ENCODE measurements around the gene ERH. TPM values are rescaled to one million over a fixed set of nuclear protein-coding genes. Genes with fewer than 3 reads are reported as not detected.

Gene ERH
- total and polyA plus RNA-seq, 5 donors from 2014 or later, result 57.2 to 117 (median 85.0) TPM

DNA sequence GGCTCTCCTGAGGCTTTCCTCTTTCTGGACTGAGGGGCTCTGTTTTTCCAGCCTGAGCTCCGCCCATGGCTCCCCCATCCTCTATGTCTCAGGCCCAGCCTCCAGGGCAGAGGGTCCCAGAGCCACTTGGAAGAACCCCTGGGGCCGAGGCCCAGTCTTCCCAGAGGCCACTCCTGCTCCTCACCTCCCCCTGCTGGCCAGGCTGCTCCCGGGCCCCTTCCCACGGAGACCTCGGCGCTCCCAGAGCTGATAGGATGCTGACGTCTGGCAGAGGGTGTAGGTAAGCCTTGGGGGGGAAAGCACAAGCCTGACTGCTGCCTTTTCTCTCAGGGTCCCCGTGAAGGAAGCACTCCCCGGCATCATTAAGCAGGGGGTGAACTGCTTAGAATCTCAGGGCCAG, 51.4 kb downstream of the ERH start:
- peaks cover 0 to 2% (median 0%) of the 10 kb centered on the region in 7 donors for H3K9me3 Mint-ChIP-seq
- ATAC-seq (ENCODE audit: low read depth in 2 of 2) (no peak), DNase-seq (no peak)
- Histone ChIP-seq H3K36me3 (ENCODE audit: control insufficient read depth, insufficient read depth, low read length) (no peaks in the 10 kb centered on the region), H3K27ac (ENCODE audit: insufficient read depth, low read length, poor library complexity, severe bottlenecking) (no peak overlapping the region), H3K9me3 (ENCODE audit: control insufficient read depth in 2 of 2, low read length in 2 of 2) (no peaks in the 10 kb centered on the region), H3K4me1 (ENCODE audit: control insufficient read depth, insufficient read depth, low read length, poor library complexity, severe bottlenecking) (no peaks in the 10 kb centered on the region), H3K27me3 (ENCODE audit: control insufficient read depth, insufficient read depth, low read length) (no peaks in the 10 kb centered on the region), H3K4me3 (ENCODE audit: low read depth, low read length) (no peak overlapping the region)
- H3K27me3 Mint-ChIP-seq, result peaks cover 9% of the 10 kb centered on the region
- H3K4me1 Mint-ChIP-seq, result no peaks in the 10 kb centered on the region
- H3K27ac Mint-ChIP-seq, result no peak overlapping the region
- no peaks in the 10 kb centered on the region for H3K36me3 Mint-ChIP-seq
- H3K4me3 Mint-ChIP-seq, result no peak overlapping the region

DNA sequence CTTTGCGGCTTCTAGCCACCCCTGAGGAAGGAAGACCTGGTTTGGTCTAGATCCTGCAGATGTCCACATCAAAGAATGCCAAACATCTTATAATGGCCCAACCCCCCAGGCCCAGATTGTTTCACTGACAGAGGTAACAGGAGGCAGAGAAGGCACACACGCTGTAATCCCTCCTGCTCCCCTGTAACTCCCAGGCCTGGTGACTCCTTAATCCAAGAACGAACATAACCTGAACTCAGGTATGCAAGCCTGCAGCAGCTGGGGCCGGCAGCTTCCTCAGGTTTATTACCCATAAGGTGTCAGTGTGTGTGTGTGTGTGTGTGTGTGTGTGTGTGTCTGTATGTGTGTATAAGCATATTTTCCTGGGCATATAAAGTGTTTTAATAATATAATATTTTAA, 52.7 kb downstream of the ERH start:
- H3K36me3 ChIP-seq (ENCODE audit: control insufficient read depth, insufficient read depth, low read length), result no peaks in the 10 kb centered on the region
- ATAC-seq (ENCODE audit: low read depth in 2 of 2) (no peak), DNase-seq (no peak)
- H3K4me3 ChIP-seq (ENCODE audit: low read depth, low read length), result no peak overlapping the region
- peaks cover 9% of the 10 kb centered on the region for H3K27me3 Mint-ChIP-seq
- no peaks in the 10 kb centered on the region for H3K27me3 ChIP-seq (ENCODE audit: control insufficient read depth, insufficient read depth, low read length)
- H3K9me3 ChIP-seq (ENCODE audit: control insufficient read depth in 2 of 2, low read length in 2 of 2), result no peaks in the 10 kb centered on the region
- H3K4me1 ChIP-seq (ENCODE audit: control insufficient read depth, insufficient read depth, low read length, poor library complexity, severe bottlenecking), result no peaks in the 10 kb centered on the region
- H3K36me3 Mint-ChIP-seq, result no peaks in the 10 kb centered on the region
- H3K9me3 Mint-ChIP-seq, result peaks cover 0 to 2% (median 0%) of the 10 kb centered on the region in 7 donors
- no peaks in the 10 kb centered on the region for H3K4me1 Mint-ChIP-seq
- no peak overlapping the region for H3K27ac ChIP-seq (ENCODE audit: insufficient read depth, low read length, poor library complexity, severe bottlenecking)
- H3K27ac Mint-ChIP-seq, result no peak overlapping the region
- H3K4me3 Mint-ChIP-seq, result no peak overlapping the region

- DNase-seq (no peak), ATAC-seq (ENCODE audit: low read depth in 2 of 2) (no peak)
- H3K9me3 Mint-ChIP-seq, result peaks cover 0 to 2% (median 0%) of the 10 kb centered on the region in 7 donors
- Histone ChIP-seq H3K36me3 (ENCODE audit: control insufficient read depth, insufficient read depth, low read length) (no peaks in the 10 kb centered on the region), H3K9me3 (ENCODE audit: control insufficient read depth in 2 of 2, low read length in 2 of 2) (no peaks in the 10 kb centered on the region), H3K4me1 (ENCODE audit: control insufficient read depth, insufficient read depth, low read length, poor library complexity, severe bottlenecking) (no peaks in the 10 kb centered on the region), H3K4me3 (ENCODE audit: low read depth, low read length) (no peak overlapping the region), H3K27ac (ENCODE audit: insufficient read depth, low read length, poor library complexity, severe bottlenecking) (no peak overlapping the region), H3K27me3 (ENCODE audit: control insufficient read depth, insufficient read depth, low read length) (no peaks in the 10 kb centered on the region)
- no peaks in the 10 kb centered on the region for H3K36me3 Mint-ChIP-seq
- no peak overlapping the region for H3K27ac Mint-ChIP-seq
- no peak overlapping the region for H3K4me3 Mint-ChIP-seq
- H3K4me1 Mint-ChIP-seq, result no peaks in the 10 kb centered on the region
- peaks cover 11% of the 10 kb centered on the region for H3K27me3 Mint-ChIP-seq
Observed at GRCh38 chr14:69344171-69344570, 53.9 kb downstream of the ERH start.

GRCh38 chr14:69342928-69343525, 55.1 kb downstream of the ERH start:
- H3K4me1 ChIP-seq (ENCODE audit: control insufficient read depth, insufficient read depth, low read length, poor library complexity, severe bottlenecking), result no peaks in the 10 kb centered on the region
- no peak overlapping the region for H3K4me3 Mint-ChIP-seq
- H3K9me3 Mint-ChIP-seq, result peaks cover 0 to 2% (median 0%) of the 10 kb centered on the region in 7 donors
- no peaks in the 10 kb centered on the region for H3K36me3 Mint-ChIP-seq
- H3K27me3 ChIP-seq (ENCODE audit: control insufficient read depth, insufficient read depth, low read length), result no peaks in the 10 kb centered on the region
- no peak for ATAC-seq (ENCODE audit: low read depth in 2 of 2)
- H3K27me3 Mint-ChIP-seq, result peaks cover 11% of the 10 kb centered on the region
- H3K27ac ChIP-seq (ENCODE audit: insufficient read depth, low read length, poor library complexity, severe bottlenecking), result no peak overlapping the region
- DNase-seq, result no peak
- no peaks in the 10 kb centered on the region for H3K4me1 Mint-ChIP-seq
- H3K9me3 ChIP-seq (ENCODE audit: control insufficient read depth in 2 of 2, low read length in 2 of 2), result no peaks in the 10 kb centered on the region
- no peak overlapping the region for H3K27ac Mint-ChIP-seq
- H3K4me3 ChIP-seq (ENCODE audit: low read depth, low read length), result no peak overlapping the region
- no peaks in the 10 kb centered on the region for H3K36me3 ChIP-seq (ENCODE audit: control insufficient read depth, insufficient read depth, low read length)

DNA sequence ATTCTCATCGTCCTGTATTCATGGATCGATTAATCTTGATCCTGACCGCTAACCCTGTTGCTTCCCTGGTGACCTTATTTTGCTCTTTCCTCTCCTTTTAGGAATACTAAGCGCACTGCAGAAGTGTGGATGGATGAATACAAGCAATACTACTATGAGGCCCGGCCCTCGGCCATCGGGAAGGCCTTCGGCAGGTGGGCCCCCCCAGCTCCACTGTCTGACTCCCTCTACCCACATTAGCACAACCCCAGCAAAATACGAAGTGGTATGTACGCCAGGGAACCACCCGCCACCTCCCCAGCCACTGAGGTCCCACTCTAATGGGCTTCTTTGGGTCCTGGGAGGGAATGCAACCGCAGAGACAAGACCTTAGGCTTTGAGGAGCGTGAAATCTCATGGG, 58.7 kb downstream of the ERH start:
- Histone ChIP-seq H3K4me3 (ENCODE audit: low read depth, low read length) (no peak overlapping the region), H3K27me3 (ENCODE audit: control insufficient read depth, insufficient read depth, low read length) (no peaks in the 10 kb centered on the region), H3K36me3 (ENCODE audit: control insufficient read depth, insufficient read depth, low read length) (no peaks in the 10 kb centered on the region), H3K9me3 (ENCODE audit: control insufficient read depth in 2 of 2, low read length in 2 of 2) (no peaks in the 10 kb centered on the region), H3K4me1 (ENCODE audit: control insufficient read depth, insufficient read depth, low read length, poor library complexity, severe bottlenecking) (no peaks in the 10 kb centered on the region), H3K27ac (ENCODE audit: insufficient read depth, low read length, poor library complexity, severe bottlenecking) (no peak overlapping the region)
- Mint-ChIP-seq H3K9me3 (no peaks in the 10 kb centered on the region), H3K4me3 (no peak overlapping the region), H3K36me3 (no peaks in the 10 kb centered on the region), H3K27ac (no peak overlapping the region), H3K27me3 (peaks cover 15% of the 10 kb centered on the region), H3K4me1 (peaks cover 0 to 2% (median 0%) of the 10 kb centered on the region in 4 donors)
- no peak for DNase-seq
- no peak for ATAC-seq (ENCODE audit: low read depth in 2 of 2)

- H3K36me3 Mint-ChIP-seq, result no peaks in the 10 kb centered on the region
- ATAC-seq (ENCODE audit: low read depth in 2 of 2) (no peak), DNase-seq (no peak)
- peaks cover 0 to 7% (median 0%) of the 10 kb centered on the region in 4 donors for H3K4me1 Mint-ChIP-seq
- no peaks in the 10 kb centered on the region for H3K9me3 ChIP-seq (ENCODE audit: control insufficient read depth in 2 of 2, low read length in 2 of 2)
- H3K36me3 ChIP-seq (ENCODE audit: control insufficient read depth, insufficient read depth, low read length), result no peaks in the 10 kb centered on the region
- no peaks in the 10 kb centered on the region for H3K9me3 Mint-ChIP-seq
- peaks cover 18% of the 10 kb centered on the region for H3K27me3 Mint-ChIP-seq
- no peak overlapping the region for H3K4me3 Mint-ChIP-seq
- H3K27me3 ChIP-seq (ENCODE audit: control insufficient read depth, insufficient read depth, low read length), result no peaks in the 10 kb centered on the region
- H3K27ac ChIP-seq (ENCODE audit: insufficient read depth, low read length, poor library complexity, severe bottlenecking), result no peak overlapping the region
- H3K4me3 ChIP-seq (ENCODE audit: low read depth, low read length), result no peak overlapping the region
- no peaks in the 10 kb centered on the region for H3K4me1 ChIP-seq (ENCODE audit: control insufficient read depth, insufficient read depth, low read length, poor library complexity, severe bottlenecking)
- no peak overlapping the region for H3K27ac Mint-ChIP-seq
Observed at GRCh38 chr14:69337984-69338383, 60.1 kb downstream of the ERH start.

DNA sequence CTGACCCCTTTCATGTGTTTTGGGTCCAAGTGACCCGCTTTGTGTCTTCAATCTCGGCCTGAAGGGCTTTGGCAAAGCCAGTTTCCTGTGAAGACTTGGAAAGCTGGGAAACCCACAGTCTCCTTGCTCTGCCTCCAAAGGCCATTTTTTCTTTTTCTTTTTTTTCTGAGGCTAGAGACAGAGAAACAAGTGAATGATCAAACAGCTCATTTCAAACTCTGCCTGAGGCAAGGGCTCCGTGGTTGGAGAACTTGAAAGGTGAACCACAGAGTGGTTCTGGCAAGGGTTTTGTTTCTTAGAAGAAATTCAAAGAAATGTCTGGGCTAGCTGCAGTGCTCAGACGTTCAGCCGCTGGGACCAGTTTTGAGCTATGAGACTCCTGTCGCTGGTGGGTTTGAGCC, 62.7 kb downstream of the ERH start:
- peaks cover 13% of the 10 kb centered on the region for H3K27me3 Mint-ChIP-seq
- no peak overlapping the region for H3K4me3 Mint-ChIP-seq
- H3K9me3 Mint-ChIP-seq, result no peaks in the 10 kb centered on the region
- H3K4me3 ChIP-seq (ENCODE audit: low read depth, low read length), result no peak overlapping the region
- ATAC-seq (ENCODE audit: low read depth in 2 of 2) (no peak), DNase-seq (peak in 1 of 3 donors; percentile 14)
- H3K4me1 ChIP-seq (ENCODE audit: control insufficient read depth, insufficient read depth, low read length, poor library complexity, severe bottlenecking), result no peaks in the 10 kb centered on the region
- H3K36me3 Mint-ChIP-seq, result no peaks in the 10 kb centered on the region
- peaks cover 0 to 7% (median 0%) of the 10 kb centered on the region in 4 donors for H3K4me1 Mint-ChIP-seq
- H3K27me3 ChIP-seq (ENCODE audit: control insufficient read depth, insufficient read depth, low read length), result no peaks in the 10 kb centered on the region
- H3K27ac Mint-ChIP-seq, result peak overlapping the region in 1 of 3 donors; percentile 80
- no peaks in the 10 kb centered on the region for H3K36me3 ChIP-seq (ENCODE audit: control insufficient read depth, insufficient read depth, low read length)
- H3K27ac ChIP-seq (ENCODE audit: insufficient read depth, low read length, poor library complexity, severe bottlenecking), result no peak overlapping the region
- H3K9me3 ChIP-seq (ENCODE audit: control insufficient read depth in 2 of 2, low read length in 2 of 2), result no peaks in the 10 kb centered on the region

GRCh38 chr14:69334576-69334975, 63.5 kb downstream of the ERH start:
- H3K27ac Mint-ChIP-seq, result no peak overlapping the region
- H3K4me1 ChIP-seq (ENCODE audit: control insufficient read depth, insufficient read depth, low read length, poor library complexity, severe bottlenecking), result no peaks in the 10 kb centered on the region
- no peaks in the 10 kb centered on the region for H3K9me3 ChIP-seq (ENCODE audit: control insufficient read depth in 2 of 2, low read length in 2 of 2)
- no peak for ATAC-seq (ENCODE audit: low read depth in 2 of 2)
- no peak overlapping the region for H3K27ac ChIP-seq (ENCODE audit: insufficient read depth, low read length, poor library complexity, severe bottlenecking)
- no peaks in the 10 kb centered on the region for H3K36me3 Mint-ChIP-seq
- peaks cover 0 to 7% (median 0%) of the 10 kb centered on the region in 4 donors for H3K4me1 Mint-ChIP-seq
- H3K27me3 ChIP-seq (ENCODE audit: control insufficient read depth, insufficient read depth, low read length), result no peaks in the 10 kb centered on the region
- DNase-seq, result no peak
- no peak overlapping the region for H3K4me3 Mint-ChIP-seq
- H3K9me3 Mint-ChIP-seq, result no peaks in the 10 kb centered on the region
- H3K27me3 Mint-ChIP-seq, result peaks cover 8% of the 10 kb centered on the region
- H3K36me3 ChIP-seq (ENCODE audit: control insufficient read depth, insufficient read depth, low read length), result no peaks in the 10 kb centered on the region
- H3K4me3 ChIP-seq (ENCODE audit: low read depth, low read length), result no peak overlapping the region
